IMR-90 (cell line): Measurements from ENCODE around the gene MTA3. TPM values are rescaled to one million over a fixed set of nuclear protein-coding genes. Genes with fewer than 3 reads are reported as not detected.

Experiments
- ATAC-seq: fragments of 200-7000 bp; cut with Tn5 transposase; 2 replicates; pipeline ENCODE4 v1.9.1; 2020; ENCODE audit warnings: low read depth, mild to moderate bottlenecking, moderate library complexity
- BruUV-seq: library from RNA; stranded (reverse); fragments of 400-500 nt; replicated peaks from 2 replicates; lab custom pipeline; 2021; lab: Mats Ljungman, UMichigan
- CTCF ChIA-PET: fragments of 300-600 bp; formaldehyde crosslinking; extraction: SDS; loops from one replicate; lab custom pipeline; 2021; ENCODE audit warnings: antibody characterized with exemption; lab: Yijun Ruan, JAX
- POLR2A ChIA-PET: fragments of 300-600 bp; sonication (Branson Sonifier 250); formaldehyde crosslinking; loops from one replicate; lab custom pipeline; 2022; ENCODE audit warnings: antibody characterized with exemption; ENCODE audit not compliant: unreplicated experiment; lab: Charles Lee
- DNase-seq: peaks from one replicate; pipeline ENCODE4 v3.0.0; 2013
- H2AFZ ChIP-seq: replicated peaks from 2 replicates; pipeline ENCODE3; 2013; ENCODE audit warnings: low read length, mild to moderate bottlenecking; ENCODE audit not compliant: poor library complexity
- H2AK5ac ChIP-seq: 2 replicates; pipeline ENCODE4 v1.6.1; 2013; ENCODE audit warnings: low read depth, low read length, inconsistent platforms
- H2AK9ac ChIP-seq: replicated peaks from 2 replicates; pipeline ENCODE3; 2013; ENCODE audit warnings: mild to moderate bottlenecking, low read depth, low read length, moderate library complexity; ENCODE audit not compliant: poor library complexity
- H2BK120ac ChIP-seq: 2 replicates; pipeline ENCODE4 v1.6.1; 2013; ENCODE audit warnings: low read depth, low read length, inconsistent platforms
- H2BK15ac ChIP-seq: 3 replicates; pipeline ENCODE4 v1.6.1; 2013; ENCODE audit warnings: low read depth, low read length, inconsistent platforms
- H2BK20ac ChIP-seq: 2 replicates; pipeline ENCODE4 v1.6.1; 2013; ENCODE audit warnings: low read depth, mild to moderate bottlenecking, inconsistent platforms, low read length, moderate library complexity
- H2BK5ac ChIP-seq: 2 replicates; pipeline ENCODE4 v1.6.1; 2013; ENCODE audit warnings: mild to moderate bottlenecking, low read depth, low read length, inconsistent platforms; ENCODE audit not compliant: poor library complexity, severe bottlenecking
- H3K14ac ChIP-seq: replicated peaks from 2 replicates; pipeline ENCODE4 v1.6.1; 2013; ENCODE audit warnings: low read depth, low read length, inconsistent platforms
- H3K18ac ChIP-seq: 2 replicates; pipeline ENCODE4 v1.6.1; 2013; ENCODE audit warnings: low read depth, low read length, control low read depth
- H3K23ac ChIP-seq: 2 replicates; pipeline ENCODE4 v1.6.1; 2013; ENCODE audit warnings: low read depth, low read length, inconsistent platforms
- H3K27ac ChIP-seq: 2 replicates; pipeline ENCODE4 v1.5.1; 2013; ENCODE audit warnings: mild to moderate bottlenecking, control low read depth, low read length; ENCODE audit not compliant: insufficient read depth
- H3K27me3 ChIP-seq: 2 replicates; pipeline ENCODE4 v1.6.1; 2013; ENCODE audit warnings: low read length; ENCODE audit not compliant: control insufficient read depth, insufficient read depth
- H3K36me3 ChIP-seq: 2 replicates; pipeline ENCODE4 v1.6.1; 2013; ENCODE audit warnings: low read length, mixed read lengths; ENCODE audit not compliant: control insufficient read depth, insufficient read depth
- H3K4ac ChIP-seq: 2 replicates; pipeline ENCODE4 v1.6.1; 2013; ENCODE audit warnings: low read depth, low read length, inconsistent platforms
- H3K4me1 ChIP-seq: 2 replicates; pipeline ENCODE4 v1.6.1; 2013; ENCODE audit warnings: low read length, mixed read lengths; ENCODE audit not compliant: control insufficient read depth, insufficient read depth
- H3K4me2 ChIP-seq: 2 replicates; pipeline ENCODE4 v1.6.1; 2013; ENCODE audit warnings: low read depth, mild to moderate bottlenecking, control low read depth, low read length, moderate library complexity
- H3K4me3 ChIP-seq: 2 replicates; pipeline ENCODE4 v1.5.1; 2013; ENCODE audit warnings: low read depth, mild to moderate bottlenecking, control low read depth, low read length, moderate library complexity; ENCODE audit not compliant: insufficient read depth
- H3K56ac ChIP-seq: 2 replicates; pipeline ENCODE4 v1.6.1; 2013; ENCODE audit warnings: low read length, inconsistent platforms; ENCODE audit not compliant: insufficient read depth; ENCODE audit errors: extremely low read depth
- H3K79me1 ChIP-seq, 2 experiments: 2 replicates each; pipeline ENCODE4 v1.6.1; 2013; ENCODE audit warnings: low read length in 2 of 2, inconsistent platforms in 1 of 2, low read depth in 1 of 2
- H3K9ac ChIP-seq: 2 replicates; pipeline ENCODE4 v1.6.1; 2013; ENCODE audit warnings: low read depth, low read length, control low read depth
- H3K9me1 ChIP-seq: 2 replicates; pipeline ENCODE4 v1.6.1; 2013; ENCODE audit warnings: low read length, inconsistent platforms; ENCODE audit not compliant: insufficient read depth
- H3K9me3 ChIP-seq: 2 replicates; pipeline ENCODE4 v1.6.1; 2013; ENCODE audit warnings: low read length; ENCODE audit not compliant: control insufficient read depth, insufficient read depth
- H4K20me1 ChIP-seq: 2 replicates; pipeline ENCODE4 v1.6.1; 2013; ENCODE audit warnings: low read length, inconsistent platforms; ENCODE audit not compliant: insufficient read depth
- H4K5ac ChIP-seq: 2 replicates; pipeline ENCODE4 v1.6.1; 2013; ENCODE audit warnings: mild to moderate bottlenecking, low read depth, low read length, control low read depth
- H4K8ac ChIP-seq, 2 experiments: 2 replicates each; pipeline ENCODE4 v1.6.1; 2013; ENCODE audit warnings: low read depth in 2 of 2, low read length in 2 of 2, control low read depth in 1 of 2, inconsistent platforms in 1 of 2
- H4K91ac ChIP-seq: 2 replicates; pipeline ENCODE4 v1.6.1; 2013; ENCODE audit warnings: low read depth, low read length, inconsistent platforms; ENCODE audit not compliant: insufficient read depth
- BHLHE40 ChIP-seq: fragments of 150-350 bp; IDR thresholded peaks from 2 replicates; pipeline ENCODE4 v1.6.1; 2016; ENCODE audit warnings: mild to moderate bottlenecking, low read depth, low read length
- CEBPB ChIP-seq: IDR thresholded peaks from 2 replicates; pipeline ENCODE4 v1.6.1; 2012; ENCODE audit warnings: low read depth, low read length, improper control_type of control experiment
- CHD1 ChIP-seq: IDR thresholded peaks from 2 replicates; pipeline ENCODE4 v1.6.1; 2012; ENCODE audit warnings: low read depth, low read length, improper control_type of control experiment
- CTCF ChIP-seq: conservative IDR thresholded peaks from 2 replicates; pipeline ENCODE4 v1.5.1; 2012; ENCODE audit warnings: mild to moderate bottlenecking, low read depth, low read length, improper control_type of control experiment
- MXI1 ChIP-seq: IDR thresholded peaks from 2 replicates; pipeline ENCODE4 v1.6.1; 2012; ENCODE audit warnings: low read depth, mild to moderate bottlenecking, low read length, moderate library complexity, borderline replicate concordance
- NFE2L2 ChIP-seq: fragments of 150-350 bp; IDR thresholded peaks from 2 replicates; pipeline ENCODE4 v1.6.1; 2016; ENCODE audit warnings: low read depth, mild to moderate bottlenecking, low read length
- RAD21 ChIP-seq: IDR thresholded peaks from 2 replicates; pipeline ENCODE4 v1.6.1; 2012; ENCODE audit warnings: low read length, improper control_type of control experiment
- RCOR1 ChIP-seq: IDR thresholded peaks from 2 replicates; pipeline ENCODE4 v1.6.1; 2012; ENCODE audit warnings: mild to moderate bottlenecking, low read length, improper control_type of control experiment; ENCODE audit not compliant: insufficient replicate concordance
- RFX5 ChIP-seq: IDR thresholded peaks from 2 replicates; pipeline ENCODE4 v1.8.0; 2012; ENCODE audit warnings: low read depth, mild to moderate bottlenecking, low read length, moderate library complexity
- USF2 ChIP-seq: fragments of 150-350 bp; IDR thresholded peaks from 2 replicates; pipeline ENCODE4 v1.6.1; 2017; ENCODE audit warnings: mild to moderate bottlenecking, antibody characterized with exemption, low read length, low read depth
- WGBS, 2 experiments: methylation state at CpG; one replicate each; pipeline versions ENCODE4 v1.1.5 to v1.1.7; 2013; ENCODE audit warnings: missing lambda C conversion rate in 2 of 2; ENCODE audit not compliant: insufficient read length in 1 of 2; ENCODE audit errors: extremely low coverage in 2 of 2; 5-methylcytosine and 5-hydroxymethylcytosine counted together
- dilution Hi-C: fragments of 300-500 bp; cut with HindIII; formaldehyde crosslinking; loops from one replicate; pipeline ENCODE4 v1.14.3; 2018; ENCODE audit warnings: low sequenced_read_pairs; ENCODE audit not compliant: unreplicated experiment
- in situ Hi-C: fragments of 300-500 bp; cut with MboI; formaldehyde crosslinking; loops from 3 replicates; pipeline ENCODE4 v1.14.3; 2019; ENCODE audit warnings: low sequenced_read_pairs, inconsistent platforms, mixed read lengths
- intact Hi-C: fragments of 100-400 bp; cut with micrococcal nuclease; formaldehyde crosslinking; loops from 2 replicates; pipeline ENCODE4 v1.10.0; 2022
- polyA plus RNA-seq, 3 experiments: library from polyadenylated mRNA; depleted of rRNA; stranded (reverse); fragments of >200 nt; gene quantifications; 2 replicates each; pipeline ENCODE4 v1.2.3, GENCODE V29; 2012; ENCODE audit warnings: low replicate concordance in 1 of 3
- total RNA-seq: library from RNA; depleted of rRNA; stranded (reverse); fragments of >200 nt; gene quantifications from 2 replicates; pipeline ENCODE4 v1.2.3, GENCODE V29; 2012

MTA3 gene
- total and polyA plus RNA-seq, 2 of the 4 experiments (the other 2 are of a cell fraction): 31.9 to 34.3 TPM

GRCh38 chr2:42653039-42653438 is 84.6 kb downstream of the MTA3 start:
- Histone ChIP-seq H2AK9ac (no peak overlapping the region), H3K79me1 (peaks cover 0 to 16% of the 10 kb centered on the region in 2 experiments; a peak in 3 of 4 replicates), H3K9ac (no peak overlapping the region), H3K4ac (no peak overlapping the region), H3K9me1 (peaks cover 3% of the 10 kb centered on the region), H3K56ac (no peak overlapping the region), H3K36me3 (peaks cover 6% of the 10 kb centered on the region; the same call in 1 of the 2 replicates), H3K4me1 (peaks cover 2% of the 10 kb centered on the region), H4K5ac (no peak overlapping the region), H4K20me1 (peaks cover 5% of the 10 kb centered on the region; the same call in 1 of the 2 replicates), H3K27me3 (no peaks in the 10 kb centered on the region), H3K14ac (no peak overlapping the region), H2BK15ac (no peak overlapping the region), H3K27ac (no peak overlapping the region), H3K18ac (no peak overlapping the region), H2BK20ac (no peak overlapping the region), H2BK5ac (no peak overlapping the region), H2AK5ac (no peak overlapping the region), H4K8ac (no peak overlapping the region), H3K23ac (no peak overlapping the region), H3K4me3 (no peak overlapping the region), H2BK120ac (no peak overlapping the region), H2AFZ (no peak overlapping the region), H3K4me2 (no peak overlapping the region), H3K9me3 (no peaks in the 10 kb centered on the region), H4K91ac (no peak overlapping the region; the same call in 1 of the 2 replicates)
- ATAC-seq (no peak), DNase-seq (no peak)
- intact Hi-C loops (no loop called here), in situ Hi-C loops (loop anchor here (25.0 kb wide), 1 partner anchor 791 kb away; no protein-coding TSS in a partner anchor), dilution Hi-C loops (no loop called here)
- no CpG with 5 or more reads among the region's 5 CpGs for WGBS, 2 experiments
- BruUV-seq: no TSS peak
- CTCF ChIA-PET: no interaction called here
- TF ChIP-seq RFX5: no peak
- TF ChIP-seq NFE2L2: no peak
- TF ChIP-seq BHLHE40: no peak
- no peak for TF ChIP-seq CTCF
- no peak for TF ChIP-seq MXI1
- no peak for TF ChIP-seq CEBPB
- TF ChIP-seq USF2: no peak
- no peak for TF ChIP-seq CHD1
- no peak for TF ChIP-seq RAD21
- no peak for TF ChIP-seq RCOR1
- POLR2A ChIA-PET: no interaction called here
